ENCODE results near the gene F2R. TPM values are rescaled to one million over a fixed set of nuclear protein-coding genes. Genes with fewer than 3 reads are reported as not detected.

The F2R gene
- total and polyA plus RNA-seq, 2 of the 8 experiments (the other 6 are each of a cell fraction or from before 2014, with no cell fraction given), result 23.8 to 29.1 TPM

DNA sequence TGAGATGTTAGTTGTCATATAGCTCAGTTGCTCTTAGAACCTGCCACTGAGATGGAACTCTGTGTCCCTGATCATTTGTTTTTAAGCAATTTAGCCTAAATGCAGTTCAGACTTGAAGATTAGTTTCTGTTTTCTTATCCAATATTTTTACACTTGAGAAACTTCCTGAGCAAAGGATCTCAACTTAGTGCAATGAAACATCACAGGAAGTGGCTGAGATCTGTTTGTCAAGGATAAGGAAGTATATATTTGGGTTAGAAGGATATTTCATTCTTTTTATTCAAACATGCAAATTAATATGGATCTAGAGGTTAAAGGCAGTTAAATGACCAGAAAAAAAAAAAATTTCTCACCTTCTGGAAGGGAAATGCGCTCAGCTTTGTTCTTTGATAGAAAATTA is 19.7 kb upstream of the F2R start (continued):
- TF ChIP-seq, protein P1, sequence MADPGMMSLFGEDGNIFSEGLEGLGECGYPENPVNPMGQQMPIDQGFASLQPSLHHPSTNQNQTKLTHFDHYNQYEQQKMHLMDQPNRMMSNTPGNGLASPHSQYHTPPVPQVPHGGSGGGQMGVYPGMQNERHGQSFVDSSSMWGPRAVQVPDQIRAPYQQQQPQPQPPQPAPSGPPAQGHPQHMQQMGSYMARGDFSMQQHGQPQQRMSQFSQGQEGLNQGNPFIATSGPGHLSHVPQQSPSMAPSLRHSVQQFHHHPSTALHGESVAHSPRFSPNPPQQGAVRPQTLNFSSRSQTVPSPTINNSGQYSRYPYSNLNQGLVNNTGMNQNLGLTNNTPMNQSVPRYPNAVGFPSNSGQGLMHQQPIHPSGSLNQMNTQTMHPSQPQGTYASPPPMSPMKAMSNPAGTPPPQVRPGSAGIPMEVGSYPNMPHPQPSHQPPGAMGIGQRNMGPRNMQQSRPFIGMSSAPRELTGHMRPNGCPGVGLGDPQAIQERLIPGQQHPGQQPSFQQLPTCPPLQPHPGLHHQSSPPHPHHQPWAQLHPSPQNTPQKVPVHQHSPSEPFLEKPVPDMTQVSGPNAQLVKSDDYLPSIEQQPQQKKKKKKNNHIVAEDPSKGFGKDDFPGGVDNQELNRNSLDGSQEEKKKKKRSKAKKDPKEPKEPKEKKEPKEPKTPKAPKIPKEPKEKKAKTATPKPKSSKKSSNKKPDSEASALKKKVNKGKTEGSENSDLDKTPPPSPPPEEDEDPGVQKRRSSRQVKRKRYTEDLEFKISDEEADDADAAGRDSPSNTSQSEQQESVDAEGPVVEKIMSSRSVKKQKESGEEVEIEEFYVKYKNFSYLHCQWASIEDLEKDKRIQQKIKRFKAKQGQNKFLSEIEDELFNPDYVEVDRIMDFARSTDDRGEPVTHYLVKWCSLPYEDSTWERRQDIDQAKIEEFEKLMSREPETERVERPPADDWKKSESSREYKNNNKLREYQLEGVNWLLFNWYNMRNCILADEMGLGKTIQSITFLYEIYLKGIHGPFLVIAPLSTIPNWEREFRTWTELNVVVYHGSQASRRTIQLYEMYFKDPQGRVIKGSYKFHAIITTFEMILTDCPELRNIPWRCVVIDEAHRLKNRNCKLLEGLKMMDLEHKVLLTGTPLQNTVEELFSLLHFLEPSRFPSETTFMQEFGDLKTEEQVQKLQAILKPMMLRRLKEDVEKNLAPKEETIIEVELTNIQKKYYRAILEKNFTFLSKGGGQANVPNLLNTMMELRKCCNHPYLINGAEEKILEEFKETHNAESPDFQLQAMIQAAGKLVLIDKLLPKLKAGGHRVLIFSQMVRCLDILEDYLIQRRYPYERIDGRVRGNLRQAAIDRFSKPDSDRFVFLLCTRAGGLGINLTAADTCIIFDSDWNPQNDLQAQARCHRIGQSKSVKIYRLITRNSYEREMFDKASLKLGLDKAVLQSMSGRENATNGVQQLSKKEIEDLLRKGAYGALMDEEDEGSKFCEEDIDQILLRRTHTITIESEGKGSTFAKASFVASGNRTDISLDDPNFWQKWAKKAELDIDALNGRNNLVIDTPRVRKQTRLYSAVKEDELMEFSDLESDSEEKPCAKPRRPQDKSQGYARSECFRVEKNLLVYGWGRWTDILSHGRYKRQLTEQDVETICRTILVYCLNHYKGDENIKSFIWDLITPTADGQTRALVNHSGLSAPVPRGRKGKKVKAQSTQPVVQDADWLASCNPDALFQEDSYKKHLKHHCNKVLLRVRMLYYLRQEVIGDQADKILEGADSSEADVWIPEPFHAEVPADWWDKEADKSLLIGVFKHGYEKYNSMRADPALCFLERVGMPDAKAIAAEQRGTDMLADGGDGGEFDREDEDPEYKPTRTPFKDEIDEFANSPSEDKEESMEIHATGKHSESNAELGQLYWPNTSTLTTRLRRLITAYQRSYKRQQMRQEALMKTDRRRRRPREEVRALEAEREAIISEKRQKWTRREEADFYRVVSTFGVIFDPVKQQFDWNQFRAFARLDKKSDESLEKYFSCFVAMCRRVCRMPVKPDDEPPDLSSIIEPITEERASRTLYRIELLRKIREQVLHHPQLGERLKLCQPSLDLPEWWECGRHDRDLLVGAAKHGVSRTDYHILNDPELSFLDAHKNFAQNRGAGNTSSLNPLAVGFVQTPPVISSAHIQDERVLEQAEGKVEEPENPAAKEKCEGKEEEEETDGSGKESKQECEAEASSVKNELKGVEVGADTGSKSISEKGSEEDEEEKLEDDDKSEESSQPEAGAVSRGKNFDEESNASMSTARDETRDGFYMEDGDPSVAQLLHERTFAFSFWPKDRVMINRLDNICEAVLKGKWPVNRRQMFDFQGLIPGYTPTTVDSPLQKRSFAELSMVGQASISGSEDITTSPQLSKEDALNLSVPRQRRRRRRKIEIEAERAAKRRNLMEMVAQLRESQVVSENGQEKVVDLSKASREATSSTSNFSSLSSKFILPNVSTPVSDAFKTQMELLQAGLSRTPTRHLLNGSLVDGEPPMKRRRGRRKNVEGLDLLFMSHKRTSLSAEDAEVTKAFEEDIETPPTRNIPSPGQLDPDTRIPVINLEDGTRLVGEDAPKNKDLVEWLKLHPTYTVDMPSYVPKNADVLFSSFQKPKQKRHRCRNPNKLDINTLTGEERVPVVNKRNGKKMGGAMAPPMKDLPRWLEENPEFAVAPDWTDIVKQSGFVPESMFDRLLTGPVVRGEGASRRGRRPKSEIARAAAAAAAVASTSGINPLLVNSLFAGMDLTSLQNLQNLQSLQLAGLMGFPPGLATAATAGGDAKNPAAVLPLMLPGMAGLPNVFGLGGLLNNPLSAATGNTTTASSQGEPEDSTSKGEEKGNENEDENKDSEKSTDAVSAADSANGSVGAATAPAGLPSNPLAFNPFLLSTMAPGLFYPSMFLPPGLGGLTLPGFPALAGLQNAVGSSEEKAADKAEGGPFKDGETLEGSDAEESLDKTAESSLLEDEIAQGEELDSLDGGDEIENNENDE (IDR thresholded peaks at IDR 0.05; ENCODE audit: insufficient replicate concordance, low read length), result no peak
- TF ChIP-seq SRF (IDR thresholded peaks at IDR 0.05; ENCODE audit: low read depth, low read length) (no peak), SUZ12 (IDR thresholded peaks at IDR 0.05; ENCODE audit: low read length) (no peak), SP4 (IDR thresholded peaks at IDR 0.05; ENCODE audit: low read length) (no peak), POLR2A (IDR thresholded peaks at IDR 0.05; ENCODE audit: control extremely low read depth in 1 of 2, low read depth in 2 of 2, low read length in 2 of 2) (no peak), GTF2F1 (IDR thresholded peaks at IDR 0.05; ENCODE audit: borderline replicate concordance, low read depth, low read length) (no peak), JUN (IDR thresholded peaks at IDR 0.05; ENCODE audit: low read depth, low read length) (no peak), KDM1A (IDR thresholded peaks at IDR 0.05; ENCODE audit: borderline replicate concordance, low read length) (no peak)
- TF ChIP-seq, protein P2, sequence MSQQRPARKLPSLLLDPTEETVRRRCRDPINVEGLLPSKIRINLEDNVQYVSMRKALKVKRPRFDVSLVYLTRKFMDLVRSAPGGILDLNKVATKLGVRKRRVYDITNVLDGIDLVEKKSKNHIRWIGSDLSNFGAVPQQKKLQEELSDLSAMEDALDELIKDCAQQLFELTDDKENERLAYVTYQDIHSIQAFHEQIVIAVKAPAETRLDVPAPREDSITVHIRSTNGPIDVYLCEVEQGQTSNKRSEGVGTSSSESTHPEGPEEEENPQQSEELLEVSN (IDR thresholded peaks at IDR 0.05), result no peak

Data from H1 (cell line).